GM21526 (cell line): ENCODE measurements around the gene ZNF629.

Source experiments
- ATAC-seq: cut with Tn5 transposase; IDR thresholded peaks from one replicate; pipeline ENCODE4 v1.9.1; 2021; ENCODE audit warnings: moderate library complexity; ENCODE audit not compliant: unreplicated experiment, low FRiP score

The ZNF629 gene

DNA sequence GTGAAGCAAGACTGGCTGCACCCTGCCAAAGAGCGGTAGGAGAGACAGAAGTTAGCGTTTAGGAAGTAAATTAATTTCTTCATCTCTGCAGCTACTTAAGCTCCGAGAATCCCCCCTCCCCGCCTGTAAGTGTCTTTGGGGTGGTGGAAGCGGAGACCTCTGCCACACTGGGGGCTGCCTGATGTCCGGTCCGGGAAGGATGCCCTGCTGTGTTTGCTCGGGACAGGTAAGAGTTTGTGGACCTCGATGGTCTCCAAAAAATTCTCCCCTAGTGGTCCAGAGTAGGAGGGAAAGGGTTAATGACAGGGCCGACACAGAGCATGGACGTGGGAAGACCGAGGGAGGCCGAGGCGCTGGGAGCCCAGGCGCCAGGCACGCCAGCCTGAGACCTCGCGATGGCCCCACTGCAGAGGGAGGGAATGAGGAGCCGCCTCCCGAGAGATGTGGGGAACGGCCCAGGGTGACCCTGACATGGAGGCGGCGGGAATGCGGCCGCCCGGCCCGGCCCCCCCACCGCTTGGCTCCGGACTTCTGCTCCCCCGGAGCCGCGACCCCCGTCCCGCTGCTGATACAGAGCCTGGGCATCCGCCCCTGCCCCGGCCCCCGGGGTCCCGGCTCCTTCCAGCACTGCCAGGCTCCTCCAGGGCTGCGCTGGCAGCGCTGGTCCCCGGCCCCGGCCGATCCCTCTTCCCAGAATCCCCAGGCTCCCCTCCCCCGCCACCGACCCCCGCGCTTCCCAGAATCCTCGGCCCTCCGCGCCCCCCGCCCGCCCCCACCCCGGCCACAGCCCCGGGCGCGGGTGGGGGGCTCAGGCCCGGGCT lies 680 bp downstream of the ZNF629 start:
- ATAC-seq = no peak

DNA sequence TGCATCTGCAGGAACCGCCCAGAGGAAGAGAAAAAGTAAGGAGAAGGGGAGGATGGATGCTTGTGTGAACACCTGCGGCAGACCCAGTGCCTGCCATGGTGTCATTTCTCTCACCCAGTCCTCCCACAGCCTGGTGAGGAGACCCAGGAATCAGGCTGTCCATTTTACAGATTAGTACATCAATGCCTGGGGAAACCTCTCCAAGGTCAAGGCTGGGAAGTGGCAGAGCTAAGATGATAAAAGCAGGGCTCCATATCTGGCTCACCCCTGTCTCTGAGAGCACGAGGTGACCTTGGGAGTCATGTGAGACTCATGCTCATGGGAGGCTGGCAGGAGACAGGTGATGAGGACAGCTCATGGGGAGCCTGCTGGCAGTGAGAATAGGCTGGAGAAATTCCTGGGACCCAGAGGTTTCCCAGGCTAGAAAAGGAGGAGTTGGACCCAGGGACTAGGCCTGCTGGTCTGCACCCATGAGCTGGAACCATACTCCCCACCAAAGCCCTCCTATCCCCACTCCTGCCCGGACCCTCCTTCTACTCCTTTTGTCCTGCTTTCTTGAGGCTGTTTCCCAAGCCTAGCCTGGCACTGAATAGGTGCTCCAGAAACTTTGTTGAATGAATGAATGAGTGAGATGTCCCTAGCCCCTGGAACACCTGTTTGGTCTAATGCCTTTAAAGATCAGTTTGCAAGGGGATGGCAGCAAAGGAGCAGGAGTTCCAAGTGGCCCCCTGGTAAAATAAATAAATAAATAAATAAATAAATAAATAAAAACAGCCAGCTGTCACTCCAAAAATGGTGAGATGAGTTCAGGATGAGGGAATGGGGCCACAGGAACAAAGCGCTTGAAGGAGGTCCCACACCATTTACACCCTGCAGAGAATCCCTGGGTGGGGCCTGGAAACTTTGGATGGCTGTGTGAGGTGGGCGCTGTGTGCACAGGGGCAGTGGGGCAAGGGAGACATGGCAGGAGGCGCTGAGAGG lies 1.6 kb downstream of the ZNF629 start:
- no peak for ATAC-seq

DNA sequence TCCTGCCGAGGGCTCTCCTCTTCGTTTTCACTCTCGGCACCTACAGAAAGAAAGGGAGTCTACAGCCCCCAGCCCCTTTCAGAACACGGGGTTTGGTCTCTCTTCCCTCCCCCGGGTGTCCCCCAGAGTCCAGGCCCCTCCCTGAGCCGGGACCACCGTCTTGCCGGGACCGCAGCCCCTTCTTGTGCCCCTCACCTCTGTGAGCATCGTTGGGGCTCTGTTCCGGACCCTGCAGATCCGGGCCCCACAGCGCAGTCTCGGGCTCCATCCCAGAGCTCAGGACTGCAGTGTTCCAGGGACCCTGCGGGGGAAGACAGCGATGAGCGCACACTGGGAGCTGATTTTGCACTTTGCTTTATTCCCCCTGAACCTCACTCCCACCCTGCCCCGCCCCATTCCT lies 2.8 kb downstream of the ZNF629 start:
- ATAC-seq = no peak

DNA sequence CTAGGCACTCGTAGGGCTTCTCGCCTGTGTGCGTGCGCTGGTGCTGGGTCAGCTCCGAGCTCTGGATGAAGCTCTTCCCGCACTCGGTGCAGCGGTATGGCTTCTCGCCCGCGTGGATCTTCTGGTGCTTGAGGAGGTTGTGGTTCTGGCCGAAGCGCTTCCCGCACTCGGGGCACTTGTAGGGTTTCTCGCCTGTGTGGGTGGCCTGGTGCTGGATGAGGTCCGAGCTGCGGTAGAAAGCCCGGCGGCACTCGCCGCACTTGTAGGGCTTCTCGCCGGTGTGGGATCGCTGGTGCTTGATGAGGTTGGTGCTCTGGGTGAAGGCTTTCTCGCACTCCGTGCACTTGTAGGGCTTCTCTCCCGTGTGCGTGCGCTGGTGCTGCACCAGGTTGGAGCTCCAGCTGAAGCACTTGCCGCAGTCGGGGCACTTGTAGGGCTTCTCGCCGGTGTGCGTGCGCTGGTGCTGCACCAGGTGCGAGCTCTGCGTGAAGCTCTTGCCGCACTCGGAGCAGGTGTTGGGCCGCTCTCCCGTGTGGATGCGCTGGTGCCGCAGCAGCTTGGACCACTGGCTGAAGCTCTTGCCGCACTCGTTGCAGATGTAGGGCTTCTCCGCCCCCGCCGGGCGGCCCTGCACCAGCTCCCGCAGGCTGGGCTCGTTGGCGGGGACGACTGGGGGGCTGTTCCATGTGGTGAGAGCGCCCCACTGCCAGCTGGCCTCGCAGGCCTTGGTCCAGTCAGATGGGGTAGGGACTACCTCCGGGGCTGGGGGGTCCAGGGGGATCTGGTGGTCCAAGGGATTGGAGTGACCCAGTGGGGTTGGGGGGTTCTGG lies 3.5 kb downstream of the ZNF629 start:
- no peak for ATAC-seq

DNA sequence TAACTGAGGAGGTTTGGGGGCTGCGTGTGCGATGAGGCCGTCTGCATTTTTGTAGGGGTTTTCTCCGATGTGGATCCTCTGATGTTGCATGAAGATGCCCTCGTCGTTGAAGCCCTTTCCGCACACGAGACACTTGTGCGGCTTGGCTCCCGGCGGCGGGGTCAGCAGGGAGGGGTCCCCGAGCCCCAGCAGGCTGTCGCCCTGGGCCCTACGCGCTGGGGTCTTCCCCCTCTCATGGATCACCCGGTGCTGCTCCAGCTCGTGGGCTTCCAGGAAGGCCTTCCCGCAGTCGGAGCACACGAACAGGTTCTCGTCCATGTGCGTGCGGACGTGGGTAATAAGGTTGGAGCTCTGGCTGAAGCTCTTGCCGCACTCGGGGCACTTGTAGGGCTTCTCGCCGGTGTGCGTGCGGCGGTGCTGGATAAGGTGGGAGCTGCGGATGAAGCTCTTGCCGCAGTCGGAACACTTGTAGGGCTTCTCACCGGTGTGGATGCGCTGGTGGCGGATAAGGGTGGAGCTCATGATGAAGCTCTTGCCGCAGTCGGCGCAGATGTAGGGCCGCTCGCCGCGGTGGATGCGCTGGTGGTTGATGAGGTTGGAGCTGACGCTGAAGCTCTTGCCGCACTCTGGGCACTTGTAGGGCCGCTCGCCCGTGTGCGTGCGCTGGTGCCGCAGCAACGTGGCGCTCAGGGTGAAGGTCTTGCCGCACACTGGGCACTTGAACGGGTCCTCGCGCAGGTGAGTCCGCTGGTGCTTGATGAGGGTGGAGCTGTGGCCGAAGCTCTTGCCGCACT lies 4.3 kb downstream of the ZNF629 start:
- ATAC-seq = no peak

DNA sequence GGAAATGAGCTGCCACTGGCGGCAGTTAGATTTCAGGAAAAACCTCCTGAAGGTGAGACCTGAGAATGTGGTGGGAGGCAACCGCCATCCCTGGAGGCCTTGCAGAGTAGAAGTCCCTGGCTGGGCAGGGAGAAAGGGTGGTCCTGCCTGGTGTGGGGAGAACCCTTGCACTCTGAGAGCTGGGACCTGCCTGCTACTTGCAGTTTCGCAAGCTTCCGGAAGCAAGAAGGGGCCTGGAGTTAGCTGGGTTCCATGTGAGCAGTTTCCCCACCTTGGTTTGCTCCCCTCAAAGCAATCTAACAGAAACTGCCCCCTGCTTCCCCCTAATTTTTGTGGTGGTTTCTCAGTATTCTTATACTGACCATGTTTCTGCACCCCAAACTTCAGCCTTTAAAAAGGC lies 6.5 kb downstream of the ZNF629 start:
- no peak for ATAC-seq

DNA sequence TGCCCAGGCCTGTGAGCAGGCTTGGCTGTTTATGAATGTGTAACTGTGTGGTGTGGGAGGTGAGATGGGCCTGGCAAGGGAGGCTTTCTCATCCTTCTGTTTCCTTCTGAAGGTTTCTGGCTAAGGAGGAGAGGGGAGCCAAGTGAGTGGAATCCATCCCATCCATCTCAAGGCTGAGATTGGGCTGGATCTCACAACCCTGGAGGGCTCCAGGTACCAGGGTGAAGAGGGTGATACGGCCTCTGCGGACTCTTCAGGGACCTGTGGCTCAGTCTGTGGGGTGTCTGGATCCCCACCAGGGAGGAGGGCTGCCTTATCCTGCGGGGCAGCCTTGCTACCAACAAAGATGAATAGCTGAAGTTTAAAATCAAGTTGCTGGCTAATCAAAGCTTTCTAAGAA lies 7.0 kb downstream of the ZNF629 start:
- ATAC-seq = no peak

DNA sequence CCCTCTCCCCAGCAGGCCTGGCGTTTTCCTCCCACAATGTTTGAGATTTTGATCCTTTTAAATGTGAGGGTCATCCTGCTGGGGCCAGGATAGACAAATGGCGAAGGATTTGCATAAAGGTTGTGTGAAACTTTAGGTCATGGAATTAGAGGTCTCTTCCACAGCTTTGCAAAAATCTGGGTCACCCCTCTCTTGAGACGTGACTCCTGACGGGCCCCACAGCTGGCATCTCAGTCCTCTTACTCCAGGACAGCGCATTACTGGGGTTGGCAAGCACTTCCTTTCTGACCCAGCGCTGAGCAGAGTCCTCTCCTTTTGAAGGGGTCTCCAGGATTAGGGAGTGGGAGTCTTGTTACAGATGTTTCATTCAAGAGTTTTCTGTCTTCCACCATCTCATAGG lies 7.4 kb downstream of the ZNF629 start:
- no peak for ATAC-seq

DNA sequence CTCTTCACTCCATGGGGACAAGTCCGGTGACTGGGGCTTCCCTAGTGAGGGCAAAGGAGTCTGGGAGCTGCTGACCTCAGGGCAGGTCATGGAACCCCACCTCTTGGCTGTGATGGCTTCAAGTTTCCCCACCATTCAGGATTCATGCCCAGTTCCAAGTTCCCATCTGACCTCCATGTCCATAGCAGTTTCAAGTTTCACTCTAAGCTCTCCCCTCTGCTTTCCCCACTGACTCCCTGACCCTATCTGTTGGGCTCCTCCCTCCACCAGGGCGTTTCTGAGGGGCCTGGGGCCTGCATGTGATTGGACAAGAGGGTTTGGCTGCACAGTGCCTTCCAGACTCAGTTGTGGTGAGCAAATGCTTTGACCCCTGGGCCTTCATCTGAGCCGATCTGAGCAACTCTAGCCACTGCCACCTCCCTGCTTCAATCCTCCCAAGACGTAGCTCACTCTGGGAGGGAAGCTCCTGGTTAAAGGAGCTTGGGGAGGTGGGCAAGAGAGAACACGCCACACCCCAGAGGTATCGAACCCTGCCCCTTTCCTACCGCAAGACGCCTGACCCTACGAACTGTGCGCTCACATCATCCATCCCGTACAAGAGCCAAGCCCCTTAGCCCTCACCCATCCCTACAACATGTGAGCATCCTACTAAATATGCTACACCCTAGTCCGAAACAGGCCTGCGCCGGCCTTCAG lies 8.3 kb downstream of the ZNF629 start:
- no peak for ATAC-seq

DNA sequence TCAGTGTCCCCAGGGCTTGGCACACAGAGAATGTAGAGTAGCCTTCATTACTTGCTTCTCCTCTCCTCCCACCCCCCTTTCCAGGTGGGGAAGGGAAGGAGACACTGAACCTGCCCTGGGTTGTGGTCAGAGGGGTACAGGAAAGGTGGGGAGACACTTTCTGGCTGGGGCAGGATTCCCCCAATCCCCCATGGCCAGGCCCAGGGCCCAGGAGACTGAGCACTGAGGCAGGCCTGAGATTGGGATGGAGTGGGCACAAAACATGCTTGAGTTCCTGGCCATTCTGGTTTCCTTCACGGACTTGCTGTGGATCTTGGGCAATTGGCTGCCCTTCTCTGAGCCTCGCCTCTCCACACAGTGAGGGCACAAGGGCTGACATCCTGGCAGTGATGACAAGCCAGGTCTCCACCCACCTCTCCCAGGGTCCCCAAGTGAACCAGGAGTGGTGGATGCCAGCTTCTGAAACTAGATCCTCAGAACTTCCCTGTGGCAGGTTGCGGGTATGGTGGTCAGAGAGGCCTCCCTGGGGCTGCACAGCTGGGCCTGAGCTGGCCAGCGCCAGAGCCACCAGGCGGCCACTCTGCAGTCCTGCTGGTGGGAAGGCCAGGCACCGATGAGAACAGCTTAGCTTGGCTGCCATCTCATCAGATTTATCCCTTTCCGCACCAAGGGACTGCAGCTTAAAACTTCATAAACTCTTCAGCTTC lies 9.3 kb downstream of the ZNF629 start:
- ATAC-seq = no peak

DNA sequence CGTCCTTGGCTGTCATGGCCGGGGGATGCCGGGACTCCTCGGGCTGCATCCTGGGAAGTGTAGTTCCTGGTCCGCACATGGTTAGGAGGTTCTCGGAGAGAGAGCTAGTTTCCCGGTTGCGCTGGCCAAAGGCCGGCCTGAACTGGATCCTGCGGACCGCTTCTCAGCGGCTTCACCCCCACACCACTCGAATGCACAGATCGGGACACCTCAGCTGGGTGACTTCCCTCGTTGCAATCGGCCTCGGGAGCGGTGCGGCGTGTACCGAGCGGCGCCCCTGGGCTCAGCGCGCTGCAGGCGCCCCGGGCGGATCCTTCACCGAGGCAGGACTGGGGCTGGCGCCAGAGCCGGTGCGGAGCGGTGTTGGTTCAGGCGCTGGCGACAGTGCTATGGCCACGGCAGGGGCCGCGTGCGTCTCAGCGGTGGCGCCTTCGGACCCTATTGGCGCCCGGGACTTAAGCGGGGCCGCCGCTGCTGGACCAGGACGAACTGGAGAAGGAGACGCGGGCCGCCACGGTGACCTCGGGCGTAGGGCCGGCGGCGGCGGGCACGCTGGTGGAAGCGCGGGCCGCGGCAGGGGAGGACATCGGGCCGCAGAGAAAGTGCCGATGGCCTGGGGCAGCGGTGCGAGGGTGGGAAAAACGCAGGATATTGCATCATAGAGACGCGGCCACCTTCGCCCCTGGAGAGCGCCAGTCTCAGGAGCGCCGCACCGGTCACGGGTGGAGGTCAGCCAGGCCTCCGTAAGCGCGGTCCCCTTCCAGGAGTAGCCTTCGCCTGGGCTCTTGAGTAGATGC lies 11.4 kb downstream of the ZNF629 start:
- no peak for ATAC-seq

DNA sequence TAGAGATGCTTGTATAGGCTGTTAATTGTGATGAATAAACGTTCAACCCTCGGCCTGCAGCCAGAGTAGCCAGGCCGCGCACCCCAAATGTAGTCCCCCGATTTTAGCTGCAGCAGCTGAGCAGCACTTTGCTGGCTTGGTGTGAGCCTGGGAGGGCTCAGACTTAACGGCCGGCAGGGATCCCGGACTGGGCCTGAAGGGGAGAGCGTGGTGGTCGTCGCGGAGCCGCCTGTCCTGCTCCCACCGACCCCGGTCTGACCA lies 11.9 kb downstream of the ZNF629 start:
- ATAC-seq = no peak

DNA sequence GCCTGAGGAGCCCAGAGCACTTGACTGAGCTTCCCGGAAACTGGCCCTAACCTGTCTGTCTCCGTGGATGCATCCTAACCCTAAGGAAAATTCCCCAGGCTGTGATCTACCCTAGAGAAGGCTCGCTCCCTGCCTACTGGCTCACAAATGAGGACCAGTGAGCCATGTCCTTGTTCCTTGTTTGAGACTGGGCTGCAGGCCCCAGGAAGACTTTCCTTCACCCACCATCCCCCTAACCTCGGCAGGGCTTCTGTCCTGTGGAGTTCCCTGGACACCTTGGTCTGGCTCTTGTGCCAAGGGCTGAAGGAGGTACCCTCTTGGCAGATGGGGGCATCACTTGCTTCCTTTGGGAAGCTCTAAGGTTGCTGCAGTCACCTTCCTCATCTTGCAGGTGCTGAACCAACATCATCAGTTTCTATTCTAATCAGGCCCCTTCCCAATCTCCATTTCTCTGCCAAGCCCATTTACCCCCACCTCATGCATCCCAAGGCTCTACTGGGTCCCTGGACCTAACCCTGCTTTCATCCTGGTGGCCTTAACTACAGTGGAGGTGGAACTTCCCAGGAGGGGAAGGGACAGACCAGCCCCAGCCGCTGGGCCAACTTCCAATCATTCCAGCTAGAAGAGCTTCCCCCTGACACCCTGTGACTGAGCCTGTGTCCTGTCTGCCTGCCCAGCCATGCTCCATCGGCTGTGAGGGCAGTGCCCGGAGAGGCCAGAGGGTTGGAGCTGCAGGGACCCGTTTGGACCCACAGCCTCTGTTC lies 12.5 kb downstream of the ZNF629 start:
- no peak for ATAC-seq

DNA sequence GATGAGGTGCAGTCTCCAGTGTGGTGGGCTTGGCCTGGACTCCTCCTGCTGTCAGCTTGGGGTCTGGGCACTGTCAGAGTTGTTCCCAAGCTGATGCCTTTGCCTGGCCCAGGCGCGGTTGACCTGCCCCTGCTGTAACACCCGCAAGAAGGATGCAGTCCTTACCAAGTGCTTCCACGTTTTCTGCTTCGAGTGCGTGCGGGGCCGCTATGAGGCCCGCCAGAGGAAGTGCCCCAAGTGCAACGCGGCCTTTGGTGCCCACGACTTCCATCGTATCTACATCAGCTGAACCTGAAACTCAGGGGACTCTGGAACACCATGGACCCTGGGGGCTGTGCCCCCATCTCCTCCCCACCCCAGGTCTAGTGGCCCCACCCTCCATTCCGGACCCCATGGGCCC lies 13.2 kb downstream of the ZNF629 start:
- no peak for ATAC-seq

DNA sequence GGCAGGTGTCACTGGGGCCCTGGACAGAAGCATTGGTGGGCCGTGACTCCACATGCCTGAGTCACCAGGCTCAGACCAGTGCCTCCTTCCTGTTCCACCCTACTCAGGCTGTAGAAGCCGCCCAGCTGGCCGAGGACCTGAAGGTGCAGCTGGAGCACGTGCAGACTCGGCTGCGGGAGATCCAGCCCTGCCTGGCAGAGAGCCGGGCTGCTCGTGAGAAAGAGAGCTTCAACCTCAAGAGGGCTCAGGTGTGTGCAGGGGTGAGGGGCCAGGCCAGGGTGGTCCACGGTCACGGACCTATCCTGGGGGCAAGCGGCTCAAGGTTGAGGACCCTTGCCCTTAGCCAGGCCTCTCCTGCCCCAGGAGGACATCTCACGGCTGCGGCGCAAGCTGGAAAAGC lies 15.3 kb downstream of the ZNF629 start:
- no peak for ATAC-seq

DNA sequence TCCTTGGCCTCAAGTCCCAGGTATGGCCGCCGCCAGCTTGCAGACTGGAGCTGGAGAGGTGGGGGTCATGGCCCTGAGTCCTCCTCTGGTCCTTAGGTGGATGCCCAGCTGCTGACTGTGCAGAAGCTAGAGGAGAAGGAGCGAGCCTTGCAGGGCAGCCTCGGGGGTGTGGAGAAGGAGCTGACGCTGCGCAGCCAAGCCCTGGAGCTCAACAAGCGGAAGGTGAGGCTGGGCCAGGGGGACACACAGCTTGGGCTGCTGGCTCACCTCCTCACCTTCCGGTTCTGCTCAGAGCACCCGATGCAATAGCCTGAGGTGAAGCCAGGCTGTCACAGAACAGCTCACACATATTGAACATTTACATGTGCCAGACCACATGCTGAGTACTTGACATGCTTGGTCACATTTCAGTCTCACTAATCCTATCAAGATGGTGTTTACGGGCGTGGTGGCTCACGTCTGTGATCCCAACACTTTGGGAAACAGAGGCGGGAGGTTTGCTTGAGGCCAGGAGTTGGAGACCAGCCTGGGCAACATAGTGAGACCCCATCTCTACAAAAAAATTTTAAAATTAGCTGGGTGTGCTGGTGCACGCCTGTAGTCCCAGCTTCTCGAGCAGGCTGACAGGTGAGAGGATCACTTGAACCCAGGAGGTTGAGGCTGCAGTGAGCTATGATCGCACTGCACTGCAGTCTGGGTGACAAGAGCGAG lies 17.5 kb downstream of the ZNF629 start:
- ATAC-seq = no peak
